ENCODE results near the gene PTPRJ. TPM values are rescaled to one million over a fixed set of nuclear protein-coding genes. Genes with fewer than 3 reads are reported as not detected.

The PTPRJ gene
- total RNA-seq, 1 experiment from 2014 or later: 11.0 TPM

DNA sequence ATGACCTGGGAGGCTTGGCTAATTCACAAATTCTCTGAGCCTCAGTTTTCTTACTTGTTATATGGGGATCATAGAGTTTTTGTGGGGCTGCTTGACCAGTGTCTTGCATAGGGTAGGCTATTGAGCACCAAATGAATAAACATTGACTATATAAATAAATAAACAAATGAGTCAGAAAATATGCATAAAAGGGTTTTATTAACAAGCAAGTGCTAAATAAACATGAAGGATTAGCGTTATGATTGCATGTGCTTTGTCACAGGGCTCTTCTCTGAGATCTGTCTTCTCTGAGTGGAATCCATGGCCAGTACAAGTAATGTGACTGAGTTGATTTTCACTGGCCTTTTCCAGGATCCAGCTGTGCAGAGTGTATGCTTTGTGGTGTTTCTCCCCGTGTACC, 236.2 kb downstream of the PTPRJ start, which contains the start of gene OR4B1:
Gene OR4B1 (plus strand): TSS at position 301 of the 400 bp plus-strand sequence. CDS start 0 bp downstream, at position 301.
- Mint-ChIP-seq H3K27ac (ENCODE audit: unreplicated experiment) (no peak within 1 kb of the TSS), H3K9me3 (ENCODE audit: unreplicated experiment) (no peaks in the 10 kb centered on the region), H3K4me1 (ENCODE audit: low read depth, unreplicated experiment) (no peaks in the 10 kb centered on the region), H3K4me3 (ENCODE audit: unreplicated experiment) (no peak within 1 kb of the TSS), H3K36me3 (ENCODE audit: insufficient read depth, unreplicated experiment) (no peaks in the 10 kb centered on the region), H3K27me3 (ENCODE audit: insufficient read depth, unreplicated experiment) (peaks cover 4% of the 10 kb centered on the region)
- Histone ChIP-seq H3K4me3 (ENCODE audit: low read depth, low read length) (no peak within 1 kb of the TSS), H3K27me3 (replicated peaks; ENCODE audit: control insufficient read depth, insufficient read depth, low read length) (no peaks in the 10 kb centered on the region), H3K9me3 (no peaks in the 10 kb centered on the region), H3K36me3 (ENCODE audit: control insufficient read depth, insufficient read depth, low read length) (no peaks in the 10 kb centered on the region), H3K4me1 (no peaks in the 10 kb centered on the region)
- ChIA-PET POLR2A (no interaction called here), CTCF (no interaction called here)
- TF ChIP-seq, protein P1, sequence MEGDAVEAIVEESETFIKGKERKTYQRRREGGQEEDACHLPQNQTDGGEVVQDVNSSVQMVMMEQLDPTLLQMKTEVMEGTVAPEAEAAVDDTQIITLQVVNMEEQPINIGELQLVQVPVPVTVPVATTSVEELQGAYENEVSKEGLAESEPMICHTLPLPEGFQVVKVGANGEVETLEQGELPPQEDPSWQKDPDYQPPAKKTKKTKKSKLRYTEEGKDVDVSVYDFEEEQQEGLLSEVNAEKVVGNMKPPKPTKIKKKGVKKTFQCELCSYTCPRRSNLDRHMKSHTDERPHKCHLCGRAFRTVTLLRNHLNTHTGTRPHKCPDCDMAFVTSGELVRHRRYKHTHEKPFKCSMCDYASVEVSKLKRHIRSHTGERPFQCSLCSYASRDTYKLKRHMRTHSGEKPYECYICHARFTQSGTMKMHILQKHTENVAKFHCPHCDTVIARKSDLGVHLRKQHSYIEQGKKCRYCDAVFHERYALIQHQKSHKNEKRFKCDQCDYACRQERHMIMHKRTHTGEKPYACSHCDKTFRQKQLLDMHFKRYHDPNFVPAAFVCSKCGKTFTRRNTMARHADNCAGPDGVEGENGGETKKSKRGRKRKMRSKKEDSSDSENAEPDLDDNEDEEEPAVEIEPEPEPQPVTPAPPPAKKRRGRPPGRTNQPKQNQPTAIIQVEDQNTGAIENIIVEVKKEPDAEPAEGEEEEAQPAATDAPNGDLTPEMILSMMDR (IDR thresholded peaks at IDR 0.05; ENCODE audit: insufficient read depth in 1 of 2, low read depth in 1 of 2, low read length in 1 of 2, severe bottlenecking in 1 of 2, unreplicated experiment in 1 of 2): no peak
- intact Hi-C loops (cut with micrococcal nuclease; ENCODE audit: unreplicated experiment): no loop called here
- DNase-seq: no peak
- no TSS peak for BruUV-seq (replicated peaks)

Small RNA genes lying within 50 kb of the gene (microRNA-seq; reads per million reads assigned to microRNA genes)
- not detected for gene MIR3161

Other genes with a start within 250 kb of the PTPRJ start
- gene FNBP4, start 213.2 kb upstream of the PTPRJ start, total RNA-seq (2022): 104 and 112 TPM in 2 replicates
- 72.9 and 74.7 TPM in 2 replicates for gene NUP160, start 132.2 kb upstream of the PTPRJ start, total RNA-seq (2022)
- not detected in 2 replicates for gene OR4B1, start 236.3 kb downstream of the PTPRJ start, total RNA-seq (2022)

Measured in Caco-2 (cell line).